GM12872 (cell line): ENCODE measurements around the gene WIPF3.

Experiments used
- TF ChIP-seq, protein P1 (sequence below): IDR thresholded peaks from 3 replicates; pipeline ENCODE4 v1.5.1; 2011; ENCODE audit warnings: low read depth, mild to moderate bottlenecking, low read length, moderate library complexity; ENCODE audit not compliant: insufficient read depth

Gene WIPF3

DNA sequence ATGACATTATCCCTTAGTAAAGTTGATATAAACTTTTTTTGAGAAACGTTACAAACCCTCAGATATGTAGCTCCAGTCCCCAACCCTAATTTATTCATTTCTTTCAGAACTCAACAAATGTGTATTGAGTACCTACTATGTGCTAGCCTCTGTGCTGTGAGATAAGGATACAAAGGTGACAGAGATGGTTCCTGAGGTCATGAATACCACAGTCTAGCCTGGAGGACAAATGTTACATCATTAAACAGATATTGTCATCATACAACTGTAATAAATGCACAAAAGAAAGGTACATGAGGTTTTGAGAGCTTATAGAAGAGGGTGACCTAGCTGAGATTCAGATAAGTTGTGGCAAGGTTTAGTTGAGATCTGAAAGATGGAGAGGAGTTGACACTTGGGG is 4.4 kb upstream of the WIPF3 start:
- TF ChIP-seq, protein P1, sequence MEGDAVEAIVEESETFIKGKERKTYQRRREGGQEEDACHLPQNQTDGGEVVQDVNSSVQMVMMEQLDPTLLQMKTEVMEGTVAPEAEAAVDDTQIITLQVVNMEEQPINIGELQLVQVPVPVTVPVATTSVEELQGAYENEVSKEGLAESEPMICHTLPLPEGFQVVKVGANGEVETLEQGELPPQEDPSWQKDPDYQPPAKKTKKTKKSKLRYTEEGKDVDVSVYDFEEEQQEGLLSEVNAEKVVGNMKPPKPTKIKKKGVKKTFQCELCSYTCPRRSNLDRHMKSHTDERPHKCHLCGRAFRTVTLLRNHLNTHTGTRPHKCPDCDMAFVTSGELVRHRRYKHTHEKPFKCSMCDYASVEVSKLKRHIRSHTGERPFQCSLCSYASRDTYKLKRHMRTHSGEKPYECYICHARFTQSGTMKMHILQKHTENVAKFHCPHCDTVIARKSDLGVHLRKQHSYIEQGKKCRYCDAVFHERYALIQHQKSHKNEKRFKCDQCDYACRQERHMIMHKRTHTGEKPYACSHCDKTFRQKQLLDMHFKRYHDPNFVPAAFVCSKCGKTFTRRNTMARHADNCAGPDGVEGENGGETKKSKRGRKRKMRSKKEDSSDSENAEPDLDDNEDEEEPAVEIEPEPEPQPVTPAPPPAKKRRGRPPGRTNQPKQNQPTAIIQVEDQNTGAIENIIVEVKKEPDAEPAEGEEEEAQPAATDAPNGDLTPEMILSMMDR: no peak

DNA sequence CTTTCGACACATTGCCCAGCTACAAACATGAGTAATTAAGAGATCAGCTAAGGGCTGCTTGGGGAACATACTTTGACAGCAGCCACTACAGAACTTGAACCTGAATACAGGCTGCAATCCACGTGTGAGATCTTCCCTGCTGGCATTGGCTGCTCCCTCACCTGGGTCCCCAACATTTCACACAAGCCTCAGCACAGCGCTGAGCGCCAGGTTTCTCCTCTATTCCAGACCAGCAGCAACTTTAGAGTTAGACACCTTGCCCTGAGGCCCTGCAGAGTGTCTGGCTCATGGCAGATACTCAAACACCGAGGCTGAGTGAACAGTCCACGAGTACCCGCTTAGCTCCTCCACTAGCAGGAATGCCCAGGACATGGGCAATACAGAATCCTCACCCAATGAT is 1.3 kb upstream of the WIPF3 start:
- TF ChIP-seq, protein P1: no peak

DNA sequence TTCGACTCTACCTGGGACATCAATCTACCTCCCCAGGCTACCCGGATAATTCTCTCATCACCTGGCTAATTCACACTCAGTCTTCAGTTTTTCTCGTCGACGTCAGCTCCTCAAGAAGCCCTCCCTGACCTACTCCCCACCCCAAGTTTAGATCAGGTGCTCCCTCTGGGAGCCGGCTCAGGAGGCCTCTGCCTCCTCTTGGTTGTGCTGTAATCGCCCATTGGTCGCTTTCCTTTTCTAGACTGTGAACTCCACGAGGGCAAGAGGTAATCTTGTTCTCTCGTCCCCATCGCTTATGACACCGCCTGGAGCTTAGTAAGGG is 461 bp upstream of the WIPF3 start:
- TF ChIP-seq, protein P1: no peak

DNA sequence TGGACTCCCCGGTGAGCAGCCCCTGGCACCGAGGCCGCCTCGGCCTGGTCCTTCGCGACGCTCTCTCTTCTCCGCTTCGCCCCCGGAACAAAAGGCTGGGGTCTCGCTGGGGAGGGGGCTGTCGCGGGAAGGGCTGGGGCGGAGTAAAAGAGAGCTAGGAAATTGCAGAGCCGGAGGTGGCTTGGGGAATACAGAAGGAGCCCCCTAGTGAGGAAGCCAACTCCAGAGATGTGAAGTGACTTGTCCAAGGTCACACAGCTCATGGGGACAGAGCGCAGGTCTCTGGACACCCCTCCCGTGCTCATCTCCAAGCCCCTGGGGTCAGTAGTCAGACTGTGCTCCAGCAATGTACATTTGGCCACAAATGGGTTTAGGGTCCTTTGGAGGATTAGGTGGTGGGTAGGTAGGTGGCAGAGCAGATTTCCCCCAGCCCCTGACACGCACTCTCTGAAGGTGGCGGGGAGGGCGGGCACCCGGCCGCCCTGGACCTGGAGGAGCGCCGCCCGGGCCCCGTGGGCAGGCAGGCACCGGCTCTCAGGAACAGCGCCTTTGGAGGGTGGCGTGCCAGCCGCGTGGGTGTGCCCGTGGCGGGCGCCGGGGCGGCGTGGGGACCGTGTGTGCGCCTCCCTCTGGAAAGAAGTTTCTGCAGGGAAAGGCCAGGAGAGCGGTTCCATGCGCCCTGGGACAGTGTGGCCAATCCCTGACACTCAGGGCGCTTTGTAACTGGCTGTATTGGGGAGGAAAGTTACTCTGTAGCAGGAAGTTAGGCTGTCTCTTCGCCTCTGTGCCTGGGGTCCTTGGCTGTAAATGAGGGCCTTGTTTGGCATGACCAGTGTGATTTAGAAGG is 910 bp downstream of the WIPF3 start:
- TF ChIP-seq, protein P1: no peak

GRCh38 chr7:29808075-29808801 is 1.9 kb downstream of the WIPF3 start:
- TF ChIP-seq, protein P1: no peak

DNA sequence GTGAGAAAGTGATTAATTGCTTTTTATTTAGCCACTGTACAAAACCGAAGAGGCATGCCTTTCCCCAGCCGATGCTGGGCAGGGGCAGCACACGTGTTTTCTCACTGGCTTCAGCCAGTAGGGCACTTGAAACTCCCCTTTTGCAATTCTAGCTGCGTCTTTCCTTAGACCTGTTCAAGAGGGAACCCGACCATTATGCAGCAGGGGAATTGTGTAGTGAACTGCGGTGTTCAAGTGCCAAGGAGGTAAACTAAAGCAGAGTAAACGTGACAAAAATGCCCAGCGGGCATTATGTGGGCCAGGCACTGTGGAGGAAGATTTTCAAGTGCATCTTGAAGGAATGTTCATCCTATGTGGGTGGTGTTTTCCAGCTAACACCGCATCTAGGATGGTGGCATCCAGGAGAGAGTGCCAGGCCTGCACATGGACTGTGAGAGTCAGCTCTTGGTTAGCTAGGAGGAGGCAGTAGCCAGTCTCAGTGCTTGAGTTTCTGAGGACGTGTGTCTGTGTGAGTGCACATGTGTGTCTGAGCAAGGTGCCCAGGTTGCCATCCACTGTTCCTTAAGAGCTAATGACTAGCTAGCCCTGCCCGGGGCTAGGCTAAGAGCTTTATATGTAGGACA is 3.3 kb downstream of the WIPF3 start:
- TF ChIP-seq, protein P1: no peak

DNA sequence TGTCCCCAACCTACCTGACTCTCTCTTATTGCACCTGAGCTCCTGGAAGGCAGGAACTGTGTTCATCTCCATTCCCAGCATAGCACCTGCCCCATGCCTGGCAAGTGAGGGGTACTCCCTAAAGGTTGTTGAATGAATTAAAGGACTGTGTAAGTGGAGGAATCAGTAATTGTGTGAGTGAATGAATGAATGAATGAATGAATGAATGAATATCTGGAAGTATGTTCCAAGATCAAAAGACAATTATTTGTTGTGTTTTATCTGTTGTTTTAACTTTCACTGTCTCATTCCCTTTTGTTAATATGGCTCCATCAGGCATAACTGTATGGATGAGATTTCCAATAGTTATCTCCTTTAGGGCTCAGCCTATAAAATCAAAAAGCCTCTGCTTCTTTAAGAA is 4.0 kb downstream of the WIPF3 start:
- TF ChIP-seq, protein P1: no peak
